Measurements from ENCODE around the gene CCNB3. TPM values are rescaled to one million over a fixed set of nuclear protein-coding genes. Genes with fewer than 3 reads are reported as not detected.

Gene CCNB3
- polyA plus RNA-seq (2013, experiment 1 of 2), result 0.28 TPM
- 0.22 TPM for polyA plus RNA-seq (2013, experiment 2 of 2)

DNA sequence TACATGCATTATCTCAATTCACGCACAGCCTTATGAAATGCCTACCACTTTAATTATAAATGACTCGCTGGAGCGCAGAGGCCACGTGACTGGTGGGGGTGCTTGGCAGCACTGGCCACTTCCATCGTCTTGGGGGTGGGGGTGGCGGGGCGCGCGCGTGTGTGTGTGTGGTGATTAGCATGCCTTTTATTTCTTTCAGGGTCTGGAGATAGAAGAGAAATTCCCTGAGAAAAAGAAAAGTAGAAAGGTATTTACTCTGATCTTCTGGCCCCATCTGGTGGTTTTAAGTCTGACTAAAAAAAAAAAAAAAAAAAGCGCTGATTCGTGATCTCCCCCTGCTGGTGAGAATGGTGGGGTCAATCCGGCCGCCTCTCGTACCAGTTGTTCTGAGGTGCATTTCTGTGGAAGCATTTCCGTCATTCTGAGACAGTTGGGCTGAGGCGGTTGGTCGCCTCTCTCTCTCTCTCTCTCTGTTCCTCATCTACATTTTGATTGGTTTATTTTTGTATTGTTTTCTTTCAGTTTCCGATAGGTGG is at the start of gene CCNB3:
Gene CCNB3 (plus strand): TSS at position 402 of the 536 bp plus-strand sequence. CDS start 80,399 bp downstream, outside the sequence.
- no peak within 1 kb of the TSS for H2AK5ac ChIP-seq (ENCODE audit: low read length)
- H3K27ac ChIP-seq (ENCODE audit: low read depth, low read length), result no peak within 1 kb of the TSS
- H2BK120ac ChIP-seq (ENCODE audit: low read depth, low read length), result no peak within 1 kb of the TSS
- H3K4me1 ChIP-seq (ENCODE audit: control insufficient read depth, low read depth, low read length), result no peaks in the 10 kb centered on the region
- no peaks in the 10 kb centered on the region for H3K36me3 ChIP-seq (ENCODE audit: control insufficient read depth, insufficient read depth, low read length)
- H3K9ac ChIP-seq (ENCODE audit: low read length), result peak within 1 kb of the TSS; percentile 32
- no peaks in the 10 kb centered on the region for H3K79me2 ChIP-seq (ENCODE audit: control insufficient read depth, insufficient read depth, low read length)
- no peak within 1 kb of the TSS for H3K4me3 ChIP-seq (ENCODE audit: low read length)
- H4K5ac ChIP-seq (ENCODE audit: low read length), result no peak within 1 kb of the TSS
- peak; percentile 75 for DNase-seq
- H3K4ac ChIP-seq (ENCODE audit: low read depth, low read length), result peak within 1 kb of the TSS; percentile 4
- H3K27me3 ChIP-seq (ENCODE audit: insufficient read depth, low read length, poor library complexity), result no peaks in the 10 kb centered on the region
- no peak within 1 kb of the TSS for H2BK15ac ChIP-seq (replicated peaks; ENCODE audit: low read depth)
- H4K8ac ChIP-seq (ENCODE audit: low read depth, low read length), result no peak within 1 kb of the TSS
- peak within 1 kb of the TSS; percentile 60 for H3K18ac ChIP-seq (ENCODE audit: low read length)
- H3K4me2 ChIP-seq (ENCODE audit: low read length), result no peak within 1 kb of the TSS
- no peaks in the 10 kb centered on the region for H3K79me1 ChIP-seq (ENCODE audit: low read length)
- H3K56ac ChIP-seq (ENCODE audit: low read length), result peak within 1 kb of the TSS; percentile 49
- H2BK5ac ChIP-seq (ENCODE audit: low read length), result no peak within 1 kb of the TSS
- WGBS (ENCODE audit: extremely low coverage, insufficient coverage, low lambda C conversion rate), result no CpG with 5 or more reads among the region's 19 CpGs
- H3K23ac ChIP-seq (ENCODE audit: low read length), result no peak within 1 kb of the TSS

- Histone ChIP-seq H4K5ac (ENCODE audit: low read length) (no peak overlapping the region), H3K4me3 (ENCODE audit: low read length) (no peak overlapping the region), H3K18ac (ENCODE audit: low read length) (no peak overlapping the region), H3K36me3 (ENCODE audit: control insufficient read depth, insufficient read depth, low read length) (no peaks in the 10 kb centered on the region), H2BK5ac (ENCODE audit: low read length) (no peak overlapping the region), H3K27ac (ENCODE audit: low read depth, low read length) (no peak overlapping the region), H3K79me2 (ENCODE audit: control insufficient read depth, insufficient read depth, low read length) (no peaks in the 10 kb centered on the region), H3K9ac (ENCODE audit: low read length) (no peak overlapping the region), H2BK120ac (ENCODE audit: low read depth, low read length) (no peak overlapping the region), H2BK15ac (replicated peaks; ENCODE audit: low read depth) (no peak overlapping the region), H3K23ac (ENCODE audit: low read length) (no peak overlapping the region), H4K8ac (ENCODE audit: low read depth, low read length) (no peak overlapping the region), H3K56ac (ENCODE audit: low read length) (no peak overlapping the region), H2AK5ac (ENCODE audit: low read length) (no peak overlapping the region), H3K4ac (ENCODE audit: low read depth, low read length) (no peak overlapping the region), H3K4me2 (ENCODE audit: low read length) (no peak overlapping the region), H3K4me1 (ENCODE audit: control insufficient read depth, low read depth, low read length) (no peaks in the 10 kb centered on the region), H3K27me3 (ENCODE audit: insufficient read depth, low read length, poor library complexity) (no peaks in the 10 kb centered on the region), H3K79me1 (ENCODE audit: low read length) (no peaks in the 10 kb centered on the region)
- no peak for DNase-seq
- WGBS (ENCODE audit: extremely low coverage, insufficient coverage, low lambda C conversion rate), result no CpG with 5 or more reads among the region's 4 CpGs
Measured at GRCh38 chrX:50157545-50158135, 46.9 kb upstream of the CCNB3 start.

GRCh38 chrX:50158593-50158992 is 46.0 kb upstream of the CCNB3 start:
- H3K79me2 ChIP-seq (ENCODE audit: control insufficient read depth, insufficient read depth, low read length), result no peaks in the 10 kb centered on the region
- no peak overlapping the region for H2BK15ac ChIP-seq (replicated peaks; ENCODE audit: low read depth)
- H3K27ac ChIP-seq (ENCODE audit: low read depth, low read length), result no peak overlapping the region
- no peak overlapping the region for H3K18ac ChIP-seq (ENCODE audit: low read length)
- H3K4me2 ChIP-seq (ENCODE audit: low read length), result no peak overlapping the region
- H4K5ac ChIP-seq (ENCODE audit: low read length), result no peak overlapping the region
- no peak overlapping the region for H3K9ac ChIP-seq (ENCODE audit: low read length)
- H3K4ac ChIP-seq (ENCODE audit: low read depth, low read length), result no peak overlapping the region
- H3K27me3 ChIP-seq (ENCODE audit: insufficient read depth, low read length, poor library complexity), result no peaks in the 10 kb centered on the region
- H4K8ac ChIP-seq (ENCODE audit: low read depth, low read length), result no peak overlapping the region
- WGBS (ENCODE audit: extremely low coverage, insufficient coverage, low lambda C conversion rate), result no CpG with 5 or more reads among the region's 1 CpG
- no peak overlapping the region for H2BK120ac ChIP-seq (ENCODE audit: low read depth, low read length)
- no peak overlapping the region for H3K23ac ChIP-seq (ENCODE audit: low read length)
- H3K4me1 ChIP-seq (ENCODE audit: control insufficient read depth, low read depth, low read length), result no peaks in the 10 kb centered on the region
- no peak overlapping the region for H3K4me3 ChIP-seq (ENCODE audit: low read length)
- no peaks in the 10 kb centered on the region for H3K79me1 ChIP-seq (ENCODE audit: low read length)
- H3K56ac ChIP-seq (ENCODE audit: low read length), result no peak overlapping the region
- no peaks in the 10 kb centered on the region for H3K36me3 ChIP-seq (ENCODE audit: control insufficient read depth, insufficient read depth, low read length)
- H2AK5ac ChIP-seq (ENCODE audit: low read length), result no peak overlapping the region
- DNase-seq, result no peak
- no peak overlapping the region for H2BK5ac ChIP-seq (ENCODE audit: low read length)

DNA sequence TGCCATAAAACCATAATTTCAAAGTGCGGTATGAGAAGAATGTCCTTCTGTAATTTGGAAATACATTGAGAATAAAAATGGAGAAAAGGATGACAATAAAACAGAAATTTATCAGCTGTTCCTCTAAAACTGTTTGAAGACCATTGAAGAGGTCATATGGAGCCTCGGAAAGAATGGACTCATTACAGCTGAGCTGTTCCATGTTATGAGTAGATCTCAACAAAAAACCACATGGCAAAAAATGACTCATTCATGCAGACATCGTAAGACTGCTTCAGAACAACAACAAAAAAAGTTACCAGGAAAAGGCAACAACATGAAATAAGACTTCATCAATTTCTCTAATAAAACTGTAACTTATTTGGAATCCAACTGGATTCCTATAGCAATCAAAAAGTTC is 43.4 kb upstream of the CCNB3 start:
- H3K4ac ChIP-seq (ENCODE audit: low read depth, low read length), result no peak overlapping the region
- H3K56ac ChIP-seq (ENCODE audit: low read length), result no peak overlapping the region
- no CpG with 5 or more reads among the region's 3 CpGs for WGBS (ENCODE audit: extremely low coverage, insufficient coverage, low lambda C conversion rate)

DNA sequence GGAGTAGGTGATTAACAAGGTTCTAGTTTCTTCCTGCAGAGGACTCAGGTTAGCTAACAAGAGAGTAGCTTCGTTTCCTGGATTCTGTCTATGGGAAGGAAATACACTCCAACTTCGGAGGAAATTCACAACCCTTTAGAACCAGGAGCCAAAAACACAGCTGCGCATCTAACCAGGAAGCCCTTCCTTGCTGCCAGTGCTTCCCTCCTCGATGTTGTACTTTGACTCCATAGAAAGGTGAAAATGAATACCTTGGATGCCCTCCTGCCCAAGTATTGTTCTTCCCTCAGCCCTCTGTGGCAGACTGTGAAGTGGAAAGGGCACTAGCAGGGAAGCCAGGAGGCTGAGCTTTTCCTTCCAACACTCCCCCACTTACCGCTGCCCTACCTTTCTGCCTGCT is 38.8 kb upstream of the CCNB3 start:
- WGBS (ENCODE audit: extremely low coverage, insufficient coverage, low lambda C conversion rate), result no CpG with 5 or more reads among the region's 5 CpGs
- Histone ChIP-seq H2BK120ac (ENCODE audit: low read depth, low read length) (no peak overlapping the region), H3K79me2 (ENCODE audit: control insufficient read depth, insufficient read depth, low read length) (no peaks in the 10 kb centered on the region), H3K4me3 (ENCODE audit: low read length) (no peak overlapping the region), H4K8ac (ENCODE audit: low read depth, low read length) (no peak overlapping the region), H3K23ac (ENCODE audit: low read length) (no peak overlapping the region), H3K18ac (ENCODE audit: low read length) (no peak overlapping the region), H2AK5ac (ENCODE audit: low read length) (no peak overlapping the region), H3K4me2 (ENCODE audit: low read length) (no peak overlapping the region), H3K9ac (ENCODE audit: low read length) (no peak overlapping the region), H2BK15ac (replicated peaks; ENCODE audit: low read depth) (no peak overlapping the region), H3K4me1 (ENCODE audit: control insufficient read depth, low read depth, low read length) (no peaks in the 10 kb centered on the region), H3K56ac (ENCODE audit: low read length) (no peak overlapping the region), H2BK5ac (ENCODE audit: low read length) (no peak overlapping the region), H3K27me3 (ENCODE audit: insufficient read depth, low read length, poor library complexity) (no peaks in the 10 kb centered on the region), H3K4ac (ENCODE audit: low read depth, low read length) (no peak overlapping the region), H3K79me1 (ENCODE audit: low read length) (no peaks in the 10 kb centered on the region), H3K27ac (ENCODE audit: low read depth, low read length) (no peak overlapping the region), H4K5ac (ENCODE audit: low read length) (no peak overlapping the region), H3K36me3 (ENCODE audit: control insufficient read depth, insufficient read depth, low read length) (no peaks in the 10 kb centered on the region)
- DNase-seq, result no peak

More for the DNA sequence above, 43.4 kb upstream of the CCNB3 start:
- no peak overlapping the region for H3K23ac ChIP-seq (ENCODE audit: low read length)
- no peak overlapping the region for H2AK5ac ChIP-seq (ENCODE audit: low read length)
- H3K27me3 ChIP-seq (ENCODE audit: insufficient read depth, low read length, poor library complexity), result no peaks in the 10 kb centered on the region
- no peak overlapping the region for H2BK120ac ChIP-seq (ENCODE audit: low read depth, low read length)
- H2BK5ac ChIP-seq (ENCODE audit: low read length), result no peak overlapping the region
- H3K4me3 ChIP-seq (ENCODE audit: low read length), result no peak overlapping the region
- no peak overlapping the region for H4K5ac ChIP-seq (ENCODE audit: low read length)
- DNase-seq, result no peak
- H4K8ac ChIP-seq (ENCODE audit: low read depth, low read length), result no peak overlapping the region
- H2BK15ac ChIP-seq (replicated peaks; ENCODE audit: low read depth), result no peak overlapping the region
- H3K79me2 ChIP-seq (ENCODE audit: control insufficient read depth, insufficient read depth, low read length), result no peaks in the 10 kb centered on the region
- H3K36me3 ChIP-seq (ENCODE audit: control insufficient read depth, insufficient read depth, low read length), result no peaks in the 10 kb centered on the region
- no peak overlapping the region for H3K9ac ChIP-seq (ENCODE audit: low read length)
- no peaks in the 10 kb centered on the region for H3K4me1 ChIP-seq (ENCODE audit: control insufficient read depth, low read depth, low read length)
- H3K79me1 ChIP-seq (ENCODE audit: low read length), result no peaks in the 10 kb centered on the region
- no peak overlapping the region for H3K4me2 ChIP-seq (ENCODE audit: low read length)
- no peak overlapping the region for H3K27ac ChIP-seq (ENCODE audit: low read depth, low read length)
- H3K18ac ChIP-seq (ENCODE audit: low read length), result no peak overlapping the region

GRCh38 chrX:50167366-50167765 is 37.2 kb upstream of the CCNB3 start:
- no peaks in the 10 kb centered on the region for H3K27me3 ChIP-seq (ENCODE audit: insufficient read depth, low read length, poor library complexity)
- no peak overlapping the region for H3K18ac ChIP-seq (ENCODE audit: low read length)
- no peak overlapping the region for H2BK15ac ChIP-seq (replicated peaks; ENCODE audit: low read depth)
- no peak overlapping the region for H4K8ac ChIP-seq (ENCODE audit: low read depth, low read length)
- no peak overlapping the region for H3K4me2 ChIP-seq (ENCODE audit: low read length)
- H3K9ac ChIP-seq (ENCODE audit: low read length), result no peak overlapping the region
- H3K4me1 ChIP-seq (ENCODE audit: control insufficient read depth, low read depth, low read length), result no peaks in the 10 kb centered on the region
- no CpG with 5 or more reads among the region's 7 CpGs for WGBS (ENCODE audit: extremely low coverage, insufficient coverage, low lambda C conversion rate)
- no peak overlapping the region for H2BK5ac ChIP-seq (ENCODE audit: low read length)
- no peak overlapping the region for H4K5ac ChIP-seq (ENCODE audit: low read length)
- no peak for DNase-seq
- H3K23ac ChIP-seq (ENCODE audit: low read length), result no peak overlapping the region
- H3K27ac ChIP-seq (ENCODE audit: low read depth, low read length), result no peak overlapping the region
- H2BK120ac ChIP-seq (ENCODE audit: low read depth, low read length), result no peak overlapping the region
- no peaks in the 10 kb centered on the region for H3K79me2 ChIP-seq (ENCODE audit: control insufficient read depth, insufficient read depth, low read length)
- no peaks in the 10 kb centered on the region for H3K79me1 ChIP-seq (ENCODE audit: low read length)
- no peaks in the 10 kb centered on the region for H3K36me3 ChIP-seq (ENCODE audit: control insufficient read depth, insufficient read depth, low read length)
- H3K4me3 ChIP-seq (ENCODE audit: low read length), result no peak overlapping the region
- no peak overlapping the region for H2AK5ac ChIP-seq (ENCODE audit: low read length)
- H3K56ac ChIP-seq (ENCODE audit: low read length), result no peak overlapping the region
- H3K4ac ChIP-seq (ENCODE audit: low read depth, low read length), result no peak overlapping the region
